ENCODE data around the gene VGLL1.

VGLL1 gene, protein sequence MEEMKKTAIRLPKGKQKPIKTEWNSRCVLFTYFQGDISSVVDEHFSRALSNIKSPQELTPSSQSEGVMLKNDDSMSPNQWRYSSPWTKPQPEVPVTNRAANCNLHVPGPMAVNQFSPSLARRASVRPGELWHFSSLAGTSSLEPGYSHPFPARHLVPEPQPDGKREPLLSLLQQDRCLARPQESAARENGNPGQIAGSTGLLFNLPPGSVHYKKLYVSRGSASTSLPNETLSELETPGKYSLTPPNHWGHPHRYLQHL

GRCh38 chrX:136531951-136532350, at the start of gene VGLL1:
Gene VGLL1, plus strand, starts transcription at chrX:136532215. Its CDS starts 3,806 bp downstream, at chrX:136536021.
- no peak within 1 kb of the TSS for H3K4me3 ChIP-seq (replicated peaks; ENCODE audit: low read depth, low read length)
- no peak for TF ChIP-seq CTCF (IDR thresholded peaks at IDR 0.05; ENCODE audit: insufficient read depth, low read length, poor library complexity, severe bottlenecking)
- no peak for DNase-seq (ENCODE audit: extremely low read depth, insufficient read length)
- H3K27me3 ChIP-seq (replicated peaks; ENCODE audit: control insufficient read depth, insufficient read depth, low read length) = no peaks in the 10 kb centered on the region
- no peaks in the 10 kb centered on the region for H3K36me3 ChIP-seq (ENCODE audit: control insufficient read depth, insufficient read depth, low read length)

GRCh38 chrX:136487647-136488046, 44.4 kb upstream of the VGLL1 start, which contains the start of gene BRS3:
Gene BRS3, plus strand, starts transcription at chrX:136487947. Its CDS starts 168 bp downstream, at chrX:136488115.
- Histone ChIP-seq H3K4me3 (replicated peaks; ENCODE audit: low read depth, low read length) (no peak within 1 kb of the TSS), H3K36me3 (ENCODE audit: control insufficient read depth, insufficient read depth, low read length) (no peaks in the 10 kb centered on the region), H3K27me3 (replicated peaks; ENCODE audit: control insufficient read depth, insufficient read depth, low read length) (no peaks in the 10 kb centered on the region)
- DNase-seq (ENCODE audit: extremely low read depth, insufficient read length) = no peak
- TF ChIP-seq CTCF (IDR thresholded peaks at IDR 0.05; ENCODE audit: insufficient read depth, low read length, poor library complexity, severe bottlenecking) = no peak

- TF ChIP-seq CTCF (IDR thresholded peaks at IDR 0.05; ENCODE audit: insufficient read depth, low read length, poor library complexity, severe bottlenecking) = no peak
- no peaks in the 10 kb centered on the region for H3K27me3 ChIP-seq (replicated peaks; ENCODE audit: control insufficient read depth, insufficient read depth, low read length)
- no peak for DNase-seq (ENCODE audit: extremely low read depth, insufficient read length)
- H3K36me3 ChIP-seq (ENCODE audit: control insufficient read depth, insufficient read depth, low read length) = no peaks in the 10 kb centered on the region
- H3K4me3 ChIP-seq (replicated peaks; ENCODE audit: low read depth, low read length) = no peak overlapping the region
Observed at GRCh38 chrX:136488706-136489105, 43.3 kb upstream of the VGLL1 start.

DNA sequence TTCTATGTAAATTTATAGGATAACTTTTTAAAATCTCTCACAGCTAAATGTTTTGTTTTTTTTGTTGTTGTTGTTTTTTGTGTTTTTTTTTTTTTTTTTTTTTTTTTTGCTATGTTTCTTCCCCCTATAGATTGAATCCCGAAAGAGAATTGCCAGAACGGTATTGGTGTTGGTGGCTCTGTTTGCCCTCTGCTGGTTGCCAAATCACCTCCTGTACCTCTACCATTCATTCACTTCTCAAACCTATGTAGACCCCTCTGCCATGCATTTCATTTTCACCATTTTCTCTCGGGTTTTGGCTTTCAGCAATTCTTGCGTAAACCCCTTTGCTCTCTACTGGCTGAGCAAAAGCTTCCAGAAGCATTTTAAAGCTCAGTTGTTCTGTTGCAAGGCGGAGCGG, 40.2 kb upstream of the VGLL1 start:
- Histone ChIP-seq H3K36me3 (ENCODE audit: control insufficient read depth, insufficient read depth, low read length) (no peaks in the 10 kb centered on the region), H3K27me3 (replicated peaks; ENCODE audit: control insufficient read depth, insufficient read depth, low read length) (no peaks in the 10 kb centered on the region), H3K4me3 (replicated peaks; ENCODE audit: low read depth, low read length) (no peak overlapping the region)
- no peak for DNase-seq (ENCODE audit: extremely low read depth, insufficient read length)
- no peak for TF ChIP-seq CTCF (IDR thresholded peaks at IDR 0.05; ENCODE audit: insufficient read depth, low read length, poor library complexity, severe bottlenecking)

DNA sequence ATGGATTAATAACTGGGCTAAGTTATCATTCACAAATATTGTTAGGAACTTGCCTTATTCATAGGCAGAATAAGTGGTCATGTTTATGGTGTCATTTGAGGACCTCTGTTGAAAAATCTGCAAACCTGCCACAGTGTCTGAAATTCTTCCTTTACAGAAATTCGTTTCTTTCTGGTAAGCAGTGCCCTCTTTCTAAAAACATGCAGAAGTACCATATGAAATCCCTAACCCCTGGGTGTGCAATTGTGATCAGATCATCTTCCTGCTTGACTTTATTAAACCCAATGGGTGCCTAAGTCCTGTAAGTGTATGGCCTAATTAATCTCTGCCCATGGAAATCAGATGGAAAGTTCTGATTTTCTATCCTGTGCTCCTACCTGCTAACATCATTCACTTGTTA, 39.0 kb upstream of the VGLL1 start:
- no peak overlapping the region for H3K4me3 ChIP-seq (replicated peaks; ENCODE audit: low read depth, low read length)
- no peaks in the 10 kb centered on the region for H3K36me3 ChIP-seq (ENCODE audit: control insufficient read depth, insufficient read depth, low read length)
- no peak for DNase-seq (ENCODE audit: extremely low read depth, insufficient read length)
- TF ChIP-seq CTCF (IDR thresholded peaks at IDR 0.05; ENCODE audit: insufficient read depth, low read length, poor library complexity, severe bottlenecking) = no peak
- no peaks in the 10 kb centered on the region for H3K27me3 ChIP-seq (replicated peaks; ENCODE audit: control insufficient read depth, insufficient read depth, low read length)

DNA sequence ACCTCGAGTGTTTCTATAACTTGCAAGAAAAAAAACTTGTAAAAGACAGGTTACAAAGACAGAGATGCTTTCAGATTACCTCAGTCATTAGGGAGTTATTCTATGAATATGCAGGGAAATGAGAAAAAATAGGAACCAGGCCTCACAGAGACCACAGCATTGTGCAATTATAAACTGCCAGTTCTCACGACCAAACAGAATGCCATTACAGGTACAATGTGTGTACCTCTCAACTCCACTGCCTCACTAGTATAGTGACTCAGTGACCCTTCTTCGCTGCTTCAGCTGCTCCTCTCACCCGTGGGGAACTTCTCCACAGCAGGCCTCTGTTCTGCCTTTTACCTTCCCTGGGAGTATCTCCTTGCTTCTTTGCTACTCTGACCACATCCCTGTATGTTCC, 37.0 kb upstream of the VGLL1 start:
- Histone ChIP-seq H3K4me3 (replicated peaks; ENCODE audit: low read depth, low read length) (no peak overlapping the region), H3K36me3 (ENCODE audit: control insufficient read depth, insufficient read depth, low read length) (no peaks in the 10 kb centered on the region), H3K27me3 (replicated peaks; ENCODE audit: control insufficient read depth, insufficient read depth, low read length) (no peaks in the 10 kb centered on the region)
- no peak for DNase-seq (ENCODE audit: extremely low read depth, insufficient read length)
- TF ChIP-seq CTCF (IDR thresholded peaks at IDR 0.05; ENCODE audit: insufficient read depth, low read length, poor library complexity, severe bottlenecking) = no peak

All from GM06990 (cell line).